Measurements from ENCODE around the gene FAM186B. TPM values are rescaled to one million over a fixed set of nuclear protein-coding genes. Genes with fewer than 3 reads are reported as not detected.
A peak's percentile ranks its signal among the peaks of the same experiment; 100 is the strongest.

The FAM186B gene
- total RNA-seq, 1 experiment from 2014 or later: 0.30 TPM

DNA sequence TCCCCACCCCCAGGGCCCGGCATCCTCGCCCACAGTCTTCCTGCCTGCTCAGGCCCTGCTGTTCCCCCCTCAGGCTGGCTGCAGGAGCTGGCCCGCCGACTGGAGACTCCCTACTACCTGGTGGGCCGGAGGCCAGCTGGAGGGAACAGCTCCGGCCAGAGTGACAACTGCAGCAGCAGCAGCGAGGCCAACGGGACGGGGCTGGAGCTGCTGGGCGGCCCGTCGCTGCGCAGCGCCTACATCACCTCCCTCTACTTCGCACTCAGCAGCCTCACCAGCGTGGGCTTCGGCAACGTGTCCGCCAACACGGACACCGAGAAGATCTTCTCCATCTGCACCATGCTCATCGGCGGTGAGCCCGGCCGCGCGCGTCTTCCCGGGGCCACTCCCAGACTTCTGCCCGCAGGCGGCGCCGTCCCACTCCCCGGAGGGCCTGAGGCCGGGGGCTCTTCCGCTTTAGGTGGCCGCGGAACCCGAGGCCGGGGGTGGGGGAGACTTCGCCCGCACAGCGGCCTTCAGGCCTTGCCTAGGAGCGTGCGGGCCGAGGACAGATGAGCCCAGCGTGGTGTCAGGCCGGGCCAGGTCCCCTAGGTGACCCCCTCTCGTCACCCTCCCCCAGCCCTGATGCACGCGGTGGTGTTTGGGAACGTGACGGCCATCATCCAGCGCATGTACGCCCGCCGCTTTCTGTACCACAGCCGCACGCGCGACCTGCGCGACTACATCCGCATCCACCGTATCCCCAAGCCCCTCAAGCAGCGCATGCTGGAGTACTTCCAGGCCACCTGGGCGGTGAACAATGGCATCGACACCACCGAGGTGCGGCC is 56.4 kb downstream of the FAM186B start:
- no peak for DNase-seq (ENCODE audit: unreplicated experiment)
- intact Hi-C loops (cut with micrococcal nuclease): no loop called here
- Mint-ChIP-seq H3K27me3 (ENCODE audit: insufficient read depth, unreplicated experiment) (peaks cover 15% of the 10 kb centered on the region), H3K9me3 (ENCODE audit: unreplicated experiment) (no peaks in the 10 kb centered on the region), H3K4me1 (ENCODE audit: insufficient read depth, unreplicated experiment) (peaks cover 13% of the 10 kb centered on the region), H3K4me3 (ENCODE audit: unreplicated experiment) (no peak overlapping the region), H3K27ac (ENCODE audit: low read depth, unreplicated experiment) (no peak overlapping the region), H3K36me3 (ENCODE audit: insufficient read depth, unreplicated experiment) (no peaks in the 10 kb centered on the region)
- POLR2A ChIA-PET: no interaction called here
- no peak for TF ChIP-seq CTCF (IDR thresholded peaks at IDR 0.05; ENCODE audit: unreplicated experiment)
- BruUV-seq (replicated peaks): no TSS peak
- CTCF ChIA-PET: interaction anchor here (0.5 to 1.4 kb wide), 4 partner anchors 31 to 251 kb away, joined by 3 to 5 read pairs (median 3); no protein-coding TSS in a partner anchor

DNA sequence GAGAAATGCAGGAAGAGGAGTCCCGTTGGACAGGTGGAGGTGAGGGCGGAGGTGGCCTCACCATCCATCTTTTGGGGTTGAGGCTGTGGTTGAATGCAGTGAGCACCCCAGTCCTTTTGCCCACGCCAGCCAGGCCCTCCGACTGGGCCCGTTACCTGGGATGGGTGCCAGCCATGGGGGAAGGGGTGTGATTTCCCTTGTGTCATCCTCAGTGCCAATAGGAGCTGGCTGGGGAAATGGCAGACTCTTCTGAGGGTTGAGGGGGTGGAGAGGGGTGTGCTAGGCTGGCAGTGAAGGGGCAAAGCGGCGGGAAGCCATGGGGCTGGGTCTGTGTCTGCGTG is 57.0 kb downstream of the FAM186B start:
- no peak for TF ChIP-seq CTCF (IDR thresholded peaks at IDR 0.05; ENCODE audit: unreplicated experiment)
- peaks cover 13% of the 10 kb centered on the region for H3K27me3 Mint-ChIP-seq (ENCODE audit: insufficient read depth, unreplicated experiment)
- BruUV-seq (replicated peaks): no TSS peak
- peaks cover 13% of the 10 kb centered on the region for H3K4me1 Mint-ChIP-seq (ENCODE audit: insufficient read depth, unreplicated experiment)
- ChIA-PET POLR2A (no interaction called here), CTCF (interaction anchor here (0.5 to 1.4 kb wide), 4 partner anchors 32 to 1032 kb away, joined by 3 to 5 read pairs (median 3); no protein-coding TSS in a partner anchor)
- intact Hi-C loops (cut with micrococcal nuclease): no loop called here
- no peaks in the 10 kb centered on the region for H3K36me3 Mint-ChIP-seq (ENCODE audit: insufficient read depth, unreplicated experiment)
- H3K4me3 Mint-ChIP-seq (ENCODE audit: unreplicated experiment): no peak overlapping the region
- no peak for DNase-seq (ENCODE audit: unreplicated experiment)
- H3K9me3 Mint-ChIP-seq (ENCODE audit: unreplicated experiment): no peaks in the 10 kb centered on the region
- H3K27ac Mint-ChIP-seq (ENCODE audit: low read depth, unreplicated experiment): no peak overlapping the region

DNA sequence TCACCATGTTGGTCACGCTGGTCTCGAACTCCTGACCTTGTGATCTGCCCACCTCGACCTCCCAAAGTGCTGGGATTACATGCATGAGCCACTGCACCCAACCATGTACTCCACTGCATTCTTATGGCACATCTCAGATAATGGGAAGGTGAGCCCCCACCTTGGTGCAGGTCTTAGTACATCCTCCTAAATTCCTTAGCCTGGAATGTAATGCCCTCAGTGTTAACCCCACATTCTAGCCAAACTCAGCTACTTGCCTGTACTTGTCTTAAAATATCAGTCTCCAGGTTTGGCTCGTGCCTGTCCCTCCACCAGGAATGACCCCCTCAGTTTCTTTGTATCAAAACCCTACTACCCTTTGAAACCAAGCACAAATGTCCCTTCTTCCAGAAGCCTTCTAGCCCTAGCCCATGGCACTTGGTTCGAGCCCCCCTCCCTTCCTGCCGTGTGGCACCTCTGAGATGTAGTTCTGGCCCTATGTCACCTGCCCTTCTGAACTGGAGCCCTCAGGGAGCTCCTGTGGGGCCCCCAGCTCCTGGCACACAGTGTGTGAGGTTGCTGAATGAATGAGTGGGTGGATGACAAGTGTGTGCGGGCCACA is 58.2 kb downstream of the FAM186B start:
- H3K4me1 Mint-ChIP-seq (ENCODE audit: insufficient read depth, unreplicated experiment): peaks cover 8% of the 10 kb centered on the region
- ChIA-PET CTCF (no interaction called here), POLR2A (interaction anchor here (0.6 to 1.0 kb wide), 2 partner anchors 200 to 258 kb away, joined by 3 read pairs; partner anchors contain the start of gene DNAJC22)
- DNase-seq (ENCODE audit: unreplicated experiment): no peak
- H3K36me3 Mint-ChIP-seq (ENCODE audit: insufficient read depth, unreplicated experiment): no peaks in the 10 kb centered on the region
- H3K27ac Mint-ChIP-seq (ENCODE audit: low read depth, unreplicated experiment): peak overlapping the region; percentile 57
- no TSS peak for BruUV-seq (replicated peaks)
- intact Hi-C loops (cut with micrococcal nuclease): no loop called here
- H3K9me3 Mint-ChIP-seq (ENCODE audit: unreplicated experiment): no peaks in the 10 kb centered on the region
- H3K4me3 Mint-ChIP-seq (ENCODE audit: unreplicated experiment): no peak overlapping the region
- no peak for TF ChIP-seq CTCF (IDR thresholded peaks at IDR 0.05; ENCODE audit: unreplicated experiment)
- peaks cover under 1% of the 10 kb centered on the region for H3K27me3 Mint-ChIP-seq (ENCODE audit: insufficient read depth, unreplicated experiment)

DNA sequence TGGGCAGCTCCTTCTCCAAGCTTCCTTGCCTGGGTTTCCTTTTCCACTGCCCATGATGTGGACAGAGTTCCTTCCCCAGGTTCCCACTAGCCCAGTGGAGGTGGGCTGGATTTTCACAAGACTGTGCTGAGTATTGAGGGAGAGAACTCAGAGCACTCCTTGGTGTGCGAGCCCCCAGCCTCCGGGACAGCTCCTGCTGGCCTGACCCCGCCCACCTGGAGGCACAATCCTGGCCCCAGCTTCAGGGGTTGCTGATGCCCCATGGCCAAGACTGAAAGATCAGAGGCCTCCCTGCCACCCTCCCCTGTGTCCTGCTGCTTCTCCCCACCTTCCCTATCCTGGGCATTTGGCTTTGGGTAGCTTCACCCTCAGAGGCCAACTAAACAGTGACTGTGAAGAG is 59.0 kb downstream of the FAM186B start:
- DNase-seq (ENCODE audit: unreplicated experiment): no peak
- no peak for TF ChIP-seq CTCF (IDR thresholded peaks at IDR 0.05; ENCODE audit: unreplicated experiment)
- BruUV-seq (replicated peaks): no TSS peak
- peaks cover under 1% of the 10 kb centered on the region for H3K4me1 Mint-ChIP-seq (ENCODE audit: insufficient read depth, unreplicated experiment)
- no peak overlapping the region for H3K27ac Mint-ChIP-seq (ENCODE audit: low read depth, unreplicated experiment)
- CTCF ChIA-PET: interaction anchor here (1.2 kb wide), 2 partner anchors 33 to 188 kb away, joined by 4 read pairs; no protein-coding TSS in a partner anchor
- intact Hi-C loops (cut with micrococcal nuclease): no loop called here
- H3K9me3 Mint-ChIP-seq (ENCODE audit: unreplicated experiment): no peaks in the 10 kb centered on the region
- H3K4me3 Mint-ChIP-seq (ENCODE audit: unreplicated experiment): no peak overlapping the region
- no peaks in the 10 kb centered on the region for H3K36me3 Mint-ChIP-seq (ENCODE audit: insufficient read depth, unreplicated experiment)
- no peaks in the 10 kb centered on the region for H3K27me3 Mint-ChIP-seq (ENCODE audit: insufficient read depth, unreplicated experiment)
- POLR2A ChIA-PET: no interaction called here
